ENCODE data around the gene MOB3A.

- no peak for TF ChIP-seq CTCF (conservative IDR thresholded peaks at IDR 0.05; ENCODE audit: low read depth in 2 of 2)
- no peak for TF ChIP-seq EZH2 (IDR thresholded peaks at IDR 0.05; ENCODE audit: low read depth, unreplicated experiment)
- no peak for TF ChIP-seq EZH2phosphoT487 (IDR thresholded peaks at IDR 0.05; ENCODE audit: unreplicated experiment)
- no peak for TF ChIP-seq POLR2AphosphoS5 (IDR thresholded peaks at IDR 0.05; ENCODE audit: low read depth)
- TF ChIP-seq REST (IDR thresholded peaks at IDR 0.05; ENCODE audit: unreplicated experiment) = no peak
- no peak for TF ChIP-seq ZNF114 (CRISPR knock-in tag; IDR thresholded peaks at IDR 0.05)
- TF ChIP-seq STAT1 (IDR thresholded peaks at IDR 0.05; ENCODE audit: unreplicated experiment) = no peak
- no peak for TF ChIP-seq CREB1 (CRISPR knock-in tag; IDR thresholded peaks at IDR 0.05; ENCODE audit: low read depth)
- no peak for TF ChIP-seq ETS1 (IDR thresholded peaks at IDR 0.05)
- no peak for TF ChIP-seq JUNB (IDR thresholded peaks at IDR 0.05; ENCODE audit: unreplicated experiment)
- TF ChIP-seq ZNF331 (CRISPR knock-in tag; IDR thresholded peaks at IDR 0.05; ENCODE audit: low read depth) = no peak
- TF ChIP-seq ZNF462 (CRISPR knock-in tag; IDR thresholded peaks at IDR 0.05) = no peak
These were observed 16.6 kb upstream of the MOB3A start for GRCh38 chr19:2112516-2113320.
